ENCODE data around the gene HDDC3.

DNA sequence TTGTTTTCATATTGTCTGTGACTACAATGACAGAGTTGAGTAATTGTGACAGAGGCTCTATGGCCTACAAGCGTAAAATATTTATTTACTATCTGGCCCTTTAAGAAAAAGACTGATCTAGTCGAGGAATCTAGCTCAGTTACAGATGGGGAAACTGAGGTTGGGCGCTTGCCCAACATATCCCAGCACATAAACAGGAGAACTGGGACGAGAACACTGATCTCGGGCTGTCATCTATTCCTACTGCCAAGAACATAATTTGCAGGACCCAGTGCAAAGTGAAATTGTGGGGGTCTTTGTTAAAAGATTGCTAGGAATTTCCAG lies 46.1 kb downstream of the HDDC3 start:
- TF ChIP-seq FOXA1 (IDR thresholded peaks at IDR 0.05) (no peak), NFRKB (IDR thresholded peaks at IDR 0.05) (no peak), SP1 (IDR thresholded peaks at IDR 0.05) (no peak), ARNT (IDR thresholded peaks at IDR 0.05) (no peak), BHLHE40 (IDR thresholded peaks at IDR 0.05; ENCODE audit: borderline replicate concordance) (no peak), FOXK2 (IDR thresholded peaks at IDR 0.05) (no peak), FOXM1 (IDR thresholded peaks at IDR 0.05; ENCODE audit: borderline replicate concordance) (no peak), ELF4 (IDR thresholded peaks at IDR 0.05) (no peak), SUZ12 (IDR thresholded peaks at IDR 0.05) (no peak), ZNF384 (IDR thresholded peaks at IDR 0.05) (no peak)

All from HEK293T (cell line).